ENCODE results near the gene KLHL26.

The KLHL26 gene

GRCh38 chr19:18697680-18698079 is 60.9 kb downstream of the KLHL26 start:
- DNase-seq = no peak

DNA sequence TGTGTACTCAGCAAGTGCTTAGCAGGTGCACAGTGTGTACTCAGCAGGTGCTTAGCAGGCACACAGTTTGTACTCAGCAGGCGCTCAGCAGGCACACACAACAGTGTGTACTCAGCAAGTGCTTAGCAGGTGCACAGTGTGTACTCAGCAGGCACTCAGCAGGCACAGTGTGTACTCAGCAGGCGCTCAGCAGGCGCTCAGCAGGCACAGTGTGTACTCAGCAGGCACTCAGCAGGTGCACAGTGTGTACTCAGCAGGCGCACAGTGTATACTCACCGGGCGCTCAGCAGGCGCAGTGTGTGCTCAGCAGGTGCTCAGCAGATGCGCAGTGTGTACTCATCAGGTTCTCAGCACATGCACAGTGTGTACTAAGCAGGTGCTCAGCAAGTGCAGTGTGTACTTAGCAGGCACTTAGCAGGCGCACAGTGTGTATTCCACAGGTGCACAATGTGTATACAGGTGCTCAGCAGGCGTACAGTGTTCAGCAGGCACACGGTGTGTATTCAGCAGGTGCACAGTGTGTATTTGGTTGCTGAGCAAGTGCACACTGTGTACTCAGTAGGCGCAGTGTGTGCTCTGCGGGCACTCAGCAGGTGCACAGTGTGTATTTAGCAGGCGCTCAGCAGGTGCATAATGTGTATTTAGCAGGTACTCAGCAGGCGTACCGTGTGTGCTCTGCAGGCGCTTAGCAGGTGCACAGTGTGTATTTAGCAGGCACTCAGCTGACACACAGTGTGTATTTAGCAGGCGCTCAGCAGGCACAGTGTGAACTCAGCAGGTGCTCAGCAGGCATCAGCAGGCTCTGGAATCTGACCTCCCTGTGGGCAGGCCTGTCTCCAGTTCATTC is 61.7 kb downstream of the KLHL26 start:
- no peak for DNase-seq

DNA sequence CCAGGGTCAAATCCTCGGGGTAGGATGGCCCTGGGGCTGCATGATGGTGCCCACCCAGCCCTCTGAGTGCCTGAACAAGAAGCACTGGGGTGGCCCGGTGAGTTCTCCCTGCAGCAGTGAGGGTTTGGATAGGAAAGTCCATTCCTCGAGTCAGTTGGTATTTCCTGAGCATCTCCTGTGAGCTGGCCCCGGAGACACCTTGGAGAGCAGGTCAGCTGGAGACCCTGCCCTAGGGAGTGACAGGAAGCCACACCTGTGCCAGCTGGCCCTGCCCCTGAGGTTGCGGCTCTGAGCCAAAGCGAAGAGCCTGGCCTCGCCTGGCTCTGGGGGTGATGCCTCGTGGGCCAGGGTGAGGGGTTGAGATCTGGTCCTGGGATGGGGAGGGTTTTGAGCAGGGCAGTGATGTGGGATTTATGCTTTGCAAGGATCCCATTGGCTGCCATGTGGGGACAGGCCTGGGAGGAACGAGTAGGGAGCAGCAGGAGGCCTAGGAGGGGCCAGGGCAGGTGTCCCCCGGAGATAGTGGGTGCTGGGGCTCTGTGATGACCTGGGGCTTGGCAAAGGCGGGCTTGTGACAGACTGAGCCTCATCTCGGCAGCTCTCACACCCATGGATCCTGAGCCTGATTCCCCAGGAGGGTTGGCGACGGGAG is 62.7 kb downstream of the KLHL26 start:
- no peak for DNase-seq

- DNase-seq = peak; percentile 71
Observed at GRCh38 chr19:18700501-18701249, 63.8 kb downstream of the KLHL26 start.

DNA sequence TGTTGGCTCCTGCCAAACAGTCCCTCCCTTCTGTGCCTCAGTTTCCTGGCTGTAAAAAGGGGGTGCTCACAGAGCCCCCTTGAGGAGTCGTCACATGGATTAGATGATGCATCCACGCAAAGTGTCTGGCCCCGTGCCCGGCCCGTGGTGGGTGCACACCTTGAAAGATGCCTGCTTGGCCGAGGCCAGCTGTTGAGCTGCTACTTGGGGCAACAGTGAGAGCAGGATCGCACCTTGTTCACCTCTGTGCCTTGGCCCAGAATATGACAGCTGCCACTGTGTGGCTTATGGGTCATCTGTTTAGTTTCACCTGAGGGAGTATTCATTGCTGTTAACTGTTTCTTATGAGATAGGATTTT is 64.4 kb downstream of the KLHL26 start:
- no peak for DNase-seq

DNA sequence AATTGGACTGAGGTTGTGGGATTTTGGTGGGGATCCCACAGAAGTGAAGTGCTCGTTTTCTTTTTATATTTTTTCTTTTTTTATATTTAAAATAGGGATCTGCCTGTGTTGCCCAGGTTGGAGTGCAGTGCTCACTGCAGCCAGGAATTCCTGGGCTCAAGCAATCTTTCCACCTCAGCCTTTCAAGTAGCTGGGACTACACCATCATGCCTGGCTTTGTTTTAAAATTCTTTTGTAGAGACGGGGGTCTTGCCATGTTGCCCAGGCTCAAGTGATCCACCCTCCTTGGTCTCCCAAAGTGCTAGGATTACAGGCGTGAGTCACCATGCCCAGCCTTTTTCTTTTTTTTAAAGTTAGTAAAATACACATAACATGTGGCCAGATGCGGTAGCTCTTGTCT is 67.2 kb downstream of the KLHL26 start:
- no peak for DNase-seq

- no peak for DNase-seq
Observed at GRCh38 chr19:18704971-18705370, 68.1 kb downstream of the KLHL26 start.

GRCh38 chr19:18708452-18709231 is 71.8 kb downstream of the KLHL26 start:
- DNase-seq = no peak

DNA sequence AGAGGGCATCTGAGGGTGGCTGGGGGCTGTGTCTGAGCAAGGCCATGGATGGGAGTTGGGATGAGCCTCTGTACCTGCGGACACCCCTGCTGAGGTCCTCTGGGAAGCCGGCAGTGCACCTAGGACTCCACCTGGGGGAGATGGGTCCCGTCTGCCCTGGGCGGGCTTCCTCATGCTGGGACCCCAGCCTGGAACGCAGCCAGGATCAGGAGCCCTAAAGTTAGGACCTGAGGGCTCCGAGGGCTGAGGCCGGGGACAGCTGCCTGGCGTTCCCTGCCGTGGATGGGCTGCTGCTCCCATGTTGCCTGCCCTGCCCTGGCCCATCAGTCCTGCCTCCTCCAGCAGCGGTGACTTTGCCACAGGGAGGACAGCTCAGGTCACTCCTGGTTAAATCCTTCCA is 72.7 kb downstream of the KLHL26 start:
- no peak for DNase-seq

DNA sequence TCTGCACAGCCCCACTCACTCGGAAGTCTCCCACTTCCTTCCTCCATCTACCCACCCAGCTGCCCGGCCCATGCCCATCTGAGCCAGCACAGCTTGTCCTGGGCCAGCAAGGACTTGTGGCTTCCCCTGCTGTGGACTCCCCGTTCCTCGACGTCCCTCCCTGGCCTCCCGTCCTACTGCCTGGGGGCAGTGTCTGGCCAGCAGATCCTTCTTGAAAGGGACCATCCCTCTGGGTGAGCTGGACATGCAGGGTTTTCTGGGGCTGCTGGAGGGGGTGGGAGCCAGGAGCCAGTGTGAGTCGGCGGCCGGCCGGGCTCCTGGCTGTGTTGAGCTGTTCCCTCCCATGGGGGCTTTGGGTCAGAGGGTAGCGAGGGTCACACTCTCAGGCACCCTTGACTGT is 73.4 kb downstream of the KLHL26 start:
- DNase-seq = no peak

GRCh38 chr19:18710996-18711751 is 74.3 kb downstream of the KLHL26 start:
- no peak for DNase-seq

- no peak for DNase-seq
Observed at GRCh38 chr19:18711893-18712292, 75.1 kb downstream of the KLHL26 start.

GRCh38 chr19:18712981-18713380 is 76.2 kb downstream of the KLHL26 start:
- no peak for DNase-seq

DNA sequence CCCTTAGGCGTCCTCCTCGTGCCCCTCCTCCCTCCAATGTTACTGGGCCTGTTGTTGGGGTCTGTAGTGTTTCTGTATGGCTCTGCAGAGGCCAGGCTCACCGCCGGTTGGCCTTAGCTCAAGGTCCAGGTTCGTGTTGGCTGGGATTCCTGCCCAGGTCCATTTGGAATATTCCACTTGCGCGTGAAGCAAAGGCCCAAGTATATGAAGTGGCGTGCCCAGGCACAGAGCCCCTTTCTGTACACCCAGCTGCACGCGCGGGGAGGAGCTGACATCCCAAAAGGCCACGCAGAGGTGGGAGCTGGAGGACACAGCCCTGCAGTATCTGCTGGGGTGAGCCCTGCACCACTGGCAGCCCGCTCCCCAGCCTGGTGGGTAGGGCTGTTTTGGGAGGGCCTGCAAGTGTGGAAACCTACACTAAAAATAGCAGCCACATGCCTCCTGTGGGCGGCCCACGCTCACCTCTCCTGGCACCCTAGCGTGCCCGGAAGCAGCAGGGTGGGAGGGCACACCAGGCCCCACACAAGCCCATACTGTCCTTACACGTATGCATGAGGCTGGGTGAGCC is 76.8 kb downstream of the KLHL26 start:
- DNase-seq = no peak

DNA sequence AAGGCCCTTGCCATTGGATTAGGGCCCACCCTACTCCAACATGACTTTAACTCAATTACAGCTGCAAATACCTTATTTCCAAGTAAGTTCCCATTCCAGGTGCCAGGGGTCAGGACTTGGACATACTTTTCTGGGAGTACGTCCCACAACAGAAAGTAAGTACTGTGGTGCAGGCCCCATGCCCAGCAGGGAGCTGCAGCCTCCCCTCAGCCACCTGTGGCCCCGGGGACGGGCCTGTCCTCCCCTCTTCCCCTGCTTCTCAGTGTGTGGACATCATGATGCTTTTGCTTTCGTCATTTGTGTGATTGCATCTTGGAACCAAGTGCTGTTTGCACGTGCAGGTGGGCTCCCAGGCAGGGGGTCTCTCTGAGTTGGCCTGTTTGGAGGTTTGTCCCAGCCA is 78.6 kb downstream of the KLHL26 start:
- DNase-seq = no peak

DNA sequence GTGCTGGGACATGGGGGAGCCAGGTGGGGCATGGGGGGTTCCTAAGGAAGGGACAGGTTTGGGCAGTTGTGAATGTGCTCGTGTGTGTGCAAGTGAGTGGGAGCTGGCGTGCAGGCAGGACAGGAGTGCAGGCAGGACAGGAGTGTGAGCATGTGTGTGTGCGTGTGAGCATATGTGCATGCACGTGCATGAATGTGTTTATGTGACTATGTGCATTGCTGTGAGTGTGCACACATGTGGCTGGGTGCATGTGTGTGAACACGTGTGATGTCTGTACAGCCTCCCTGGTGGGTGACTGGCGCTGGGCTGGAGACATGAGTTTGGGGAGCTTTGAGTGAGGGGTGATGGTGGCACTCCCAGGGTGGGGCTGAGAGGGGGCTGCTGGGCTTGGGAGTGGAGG is 80.0 kb downstream of the KLHL26 start:
- DNase-seq = no peak

DNA sequence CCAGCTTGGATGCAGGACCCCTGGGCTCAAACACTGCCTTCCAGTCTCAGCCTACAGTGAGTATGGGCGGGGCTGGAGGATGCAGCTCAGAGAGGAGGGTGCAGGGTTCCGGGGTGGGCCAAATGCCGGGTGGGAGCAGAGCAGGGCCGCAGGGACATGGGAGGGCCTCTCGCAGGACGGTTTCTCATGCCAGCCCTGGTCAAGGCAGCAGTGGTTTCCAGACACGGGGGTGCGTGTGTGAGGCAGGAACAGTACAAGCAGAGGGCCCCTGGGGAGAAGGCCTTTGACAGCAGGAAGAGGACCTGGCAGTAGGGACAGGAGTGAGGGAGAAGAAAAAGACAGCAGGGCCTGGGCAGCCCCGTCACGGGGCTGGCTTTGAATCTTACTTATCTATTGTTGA is 80.8 kb downstream of the KLHL26 start:
- DNase-seq = no peak

DNA sequence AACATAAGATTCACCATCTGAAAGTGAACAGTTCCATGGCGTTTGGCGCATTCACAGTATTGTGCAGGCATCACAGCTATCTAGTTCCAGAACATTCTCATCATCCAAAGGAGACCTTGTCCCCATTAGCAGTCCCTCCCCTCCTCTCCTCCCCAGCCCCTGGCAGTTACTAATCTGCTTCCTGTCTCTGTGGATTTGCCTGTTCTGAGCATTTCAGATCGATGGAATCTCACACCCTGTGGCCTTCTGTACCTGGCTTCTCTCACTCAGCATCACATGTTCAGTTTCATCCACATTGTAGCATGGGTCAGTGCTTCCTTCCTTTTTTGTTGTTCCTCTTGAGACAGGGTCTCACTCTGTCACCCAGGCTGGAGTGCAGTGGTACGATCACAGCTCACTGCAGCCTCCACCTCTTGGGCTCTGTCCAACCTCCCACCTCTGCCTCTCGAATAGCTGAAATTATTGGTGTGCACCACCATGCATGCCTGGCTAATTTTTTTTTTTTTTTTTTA is 81.2 kb downstream of the KLHL26 start:
- no peak for DNase-seq

DNA sequence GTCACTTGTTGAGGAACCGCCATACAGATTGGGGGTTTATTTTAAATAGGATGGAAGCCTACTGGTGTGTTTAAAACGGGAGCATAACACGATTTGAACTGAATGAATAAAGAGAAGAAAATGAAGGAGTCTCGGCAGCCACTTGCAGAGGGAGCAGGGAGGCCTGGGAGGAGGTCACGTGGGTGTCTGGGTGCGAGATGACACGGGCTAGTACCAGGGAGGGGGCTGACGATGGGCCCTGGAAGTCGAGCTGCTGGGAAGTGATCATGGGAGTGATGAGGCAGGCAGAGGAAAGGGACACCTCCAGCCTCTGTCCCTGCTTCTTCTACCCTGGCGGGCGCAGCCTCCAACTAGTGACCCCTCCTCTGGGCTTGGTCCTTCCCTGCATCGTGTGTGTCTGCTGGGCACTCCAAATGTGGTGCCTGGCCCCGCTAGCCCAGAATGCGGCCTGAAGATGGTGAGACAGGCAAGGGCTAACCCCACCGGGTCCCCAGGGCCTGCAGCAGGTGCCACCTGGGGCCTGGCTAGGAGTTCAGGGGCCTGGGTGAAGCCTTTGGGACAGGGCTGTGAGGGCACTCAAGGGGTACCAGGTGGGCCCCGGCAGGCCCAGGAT is 82.1 kb downstream of the KLHL26 start:
- DNase-seq = no peak

DNA sequence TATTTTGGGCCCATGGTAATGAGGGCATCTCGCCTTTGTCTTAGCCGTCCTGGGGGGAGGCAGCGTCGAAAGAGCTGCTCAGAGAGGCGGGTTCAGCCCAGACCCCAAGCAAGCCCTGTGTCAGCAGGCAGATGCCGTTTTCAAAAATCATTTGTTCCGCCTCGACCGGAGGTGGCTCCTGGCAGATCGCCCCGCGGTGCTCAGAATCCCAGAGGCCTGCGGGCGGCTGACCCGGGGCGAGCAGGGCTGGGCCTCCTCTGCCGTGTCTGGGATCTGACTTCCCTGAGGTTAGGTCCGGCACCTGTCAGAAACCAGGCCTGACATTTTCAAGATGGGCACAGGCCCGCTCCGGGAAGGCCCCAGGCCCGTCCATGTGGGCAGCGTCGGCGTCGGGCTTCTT is 82.7 kb downstream of the KLHL26 start:
- DNase-seq = no peak
